Measurements from ENCODE around the gene HACD2.

The HACD2 gene

DNA sequence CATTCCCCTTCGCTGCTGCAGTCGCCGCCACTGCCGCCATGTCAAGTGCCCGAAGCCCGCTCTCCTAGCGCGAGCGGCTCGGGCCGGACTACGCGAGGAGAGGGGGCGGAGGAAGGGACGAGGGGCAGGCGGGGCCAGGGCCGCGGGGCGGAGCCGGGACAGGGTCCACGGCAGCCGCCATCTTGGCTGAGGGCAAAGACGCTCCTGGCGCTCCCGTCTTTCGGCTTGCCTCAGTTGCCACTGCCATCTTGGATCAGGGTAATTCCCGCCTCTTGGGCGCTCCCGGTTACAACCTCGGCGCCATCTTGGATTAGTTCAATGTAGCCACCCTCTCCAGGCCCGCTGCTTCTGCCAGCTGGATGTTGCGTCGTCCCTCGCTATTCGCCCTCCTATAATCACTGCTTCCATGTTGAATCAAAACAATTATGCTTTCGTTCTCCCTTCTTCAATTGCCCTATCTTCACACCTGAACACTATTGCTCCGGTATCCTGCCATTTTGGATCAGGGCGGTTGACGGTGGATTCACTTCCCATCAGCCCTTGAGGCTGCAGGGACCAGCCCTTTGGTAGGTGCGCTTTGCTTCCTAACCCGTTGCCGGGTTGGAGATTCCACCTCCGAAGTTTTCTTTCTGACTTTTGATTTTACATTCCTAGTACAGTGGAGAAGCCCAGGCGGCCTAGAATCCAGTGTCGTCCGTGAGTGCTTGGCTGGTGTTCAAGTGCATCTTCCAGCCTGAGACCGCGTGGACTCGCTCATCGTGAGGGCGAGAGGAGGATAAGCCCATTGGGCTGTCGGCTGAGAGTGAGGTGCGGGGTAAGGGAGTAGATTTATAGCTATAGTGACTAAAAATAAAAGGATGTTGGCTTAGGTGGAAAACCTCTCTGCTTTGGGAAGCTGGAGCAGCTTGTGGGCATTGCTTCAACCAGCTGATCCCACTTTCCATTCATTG, at the start of gene HACD2 (continued):
- TF ChIP-seq ZNF600 (tag by site-specific recombination; IDR thresholded peaks at IDR 0.05) (no peak; the same call in 1 of the 2 replicates), ZNF510 (tag by site-specific recombination; IDR thresholded peaks at IDR 0.05; ENCODE audit: insufficient replicate concordance) (no peak), ZNF549 (tag by site-specific recombination; IDR thresholded peaks at IDR 0.05) (no peak), KLF1 (tag by site-specific recombination; IDR thresholded peaks at IDR 0.05) (peak; percentile 48; the same call in 1 of the 2 replicates)

GRCh38 chr3:123634149-123635051, 49.5 kb upstream of the HACD2 start:
- Histone ChIP-seq H3K36me3 (ENCODE audit: control insufficient read depth in 2 of 2, insufficient read depth in 1 of 2, low read length in 2 of 2) (peaks cover 0 to 16% of the 10 kb centered on the region in 2 experiments; a peak in 1 of 3 replicates), H3K9me3 (ENCODE audit: control insufficient read depth, insufficient read depth, low read depth, low read length) (no peaks in the 10 kb centered on the region), H3K4me1 (ENCODE audit: control insufficient read depth, insufficient read depth, low read length) (no peaks in the 10 kb centered on the region), H3K27ac (ENCODE audit: extremely low read depth, low read depth, low read length) (no peak overlapping the region), H3K4me3 (ENCODE audit: low read depth, low read length) (no peak overlapping the region)
- CTCF ChIA-PET = interaction anchor here (0.7 to 0.9 kb wide), 3 partner anchors 8 to 17 kb away, joined by 3 to 4 read pairs (median 3); no protein-coding TSS in a partner anchor
- TF ChIP-seq ZNF621 (tag by site-specific recombination; IDR thresholded peaks at IDR 0.05) (no peak), ZNF341 (tag by site-specific recombination; IDR thresholded peaks at IDR 0.05; ENCODE audit: low read depth) (peak; percentile 18; the same call in 1 of the 2 replicates), RBAK (tag by site-specific recombination; IDR thresholded peaks at IDR 0.05) (no peak)
- TF ChIP-seq, protein P1, sequence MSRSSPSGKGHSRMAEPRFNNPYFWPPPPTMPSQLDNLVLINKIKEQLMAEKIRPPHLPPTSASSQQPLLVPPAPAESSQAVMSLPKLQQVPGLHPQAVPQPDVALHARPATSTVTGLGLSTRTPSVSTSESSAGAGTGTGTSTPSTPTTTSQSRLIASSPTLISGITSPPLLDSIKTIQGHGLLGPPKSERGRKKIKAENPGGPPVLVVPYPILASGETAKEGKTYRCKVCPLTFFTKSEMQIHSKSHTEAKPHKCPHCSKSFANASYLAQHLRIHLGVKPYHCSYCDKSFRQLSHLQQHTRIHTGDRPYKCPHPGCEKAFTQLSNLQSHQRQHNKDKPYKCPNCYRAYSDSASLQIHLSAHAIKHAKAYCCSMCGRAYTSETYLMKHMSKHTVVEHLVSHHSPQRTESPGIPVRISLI (tag by site-specific recombination; IDR thresholded peaks at IDR 0.05) = no peak
- POLR2A ChIA-PET = no interaction called here

- ChIA-PET CTCF (interaction anchor here (0.7 kb wide), 2 partner anchors 16 to 18 kb away, joined by 3 read pairs; no protein-coding TSS in a partner anchor), POLR2A (interaction anchor here (0.9 kb wide), 1 partner anchor 24 kb away, joined by 3 read pairs; no protein-coding TSS in a partner anchor)
- Histone ChIP-seq H3K4me3 (ENCODE audit: low read depth, low read length) (no peak overlapping the region), H3K36me3 (ENCODE audit: control insufficient read depth in 2 of 2, insufficient read depth in 1 of 2, low read length in 2 of 2) (peaks cover 0 to 20% of the 10 kb centered on the region in 2 experiments; a peak in 1 of 3 replicates), H3K9me3 (ENCODE audit: control insufficient read depth, insufficient read depth, low read depth, low read length) (no peaks in the 10 kb centered on the region), H3K4me1 (ENCODE audit: control insufficient read depth, insufficient read depth, low read length) (no peaks in the 10 kb centered on the region), H3K27ac (ENCODE audit: extremely low read depth, low read depth, low read length) (no peak overlapping the region)
- no peak for TF ChIP-seq ZNF513 (tag by site-specific recombination; IDR thresholded peaks at IDR 0.05)
- TF ChIP-seq ZNF660 (tag by site-specific recombination; IDR thresholded peaks at IDR 0.05) = no peak
- no peak for TF ChIP-seq ZNF114 (tag by site-specific recombination; IDR thresholded peaks at IDR 0.05)
- no peak for TF ChIP-seq ZSCAN18 (tag by site-specific recombination; IDR thresholded peaks at IDR 0.05)
- TF ChIP-seq SETDB1 (IDR thresholded peaks at IDR 0.05; ENCODE audit: insufficient read length, low read length) = no peak
- TF ChIP-seq ZNF169 (tag by site-specific recombination; IDR thresholded peaks at IDR 0.05) = no peak
- no peak for TF ChIP-seq ZEB2 (tag by site-specific recombination; IDR thresholded peaks at IDR 0.05)
- TF ChIP-seq, protein P2, sequence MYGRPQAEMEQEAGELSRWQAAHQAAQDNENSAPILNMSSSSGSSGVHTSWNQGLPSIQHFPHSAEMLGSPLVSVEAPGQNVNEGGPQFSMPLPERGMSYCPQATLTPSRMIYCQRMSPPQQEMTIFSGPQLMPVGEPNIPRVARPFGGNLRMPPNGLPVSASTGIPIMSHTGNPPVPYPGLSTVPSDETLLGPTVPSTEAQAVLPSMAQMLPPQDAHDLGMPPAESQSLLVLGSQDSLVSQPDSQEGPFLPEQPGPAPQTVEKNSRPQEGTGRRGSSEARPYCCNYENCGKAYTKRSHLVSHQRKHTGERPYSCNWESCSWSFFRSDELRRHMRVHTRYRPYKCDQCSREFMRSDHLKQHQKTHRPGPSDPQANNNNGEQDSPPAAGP (tag by site-specific recombination; IDR thresholded peaks at IDR 0.05) = no peak
These were observed 48.7 kb upstream of the HACD2 start for GRCh38 chr3:123633530-123633929.

All from HEK293 (cell line).